Nephron progenitor cell (in vitro differentiated cells): ENCODE measurements around the gene CAPN14.

Experiments used
- DNase-seq: peaks from one replicate; pipeline ENCODE4 v3.0.0; 2021
- H3K27ac Mint-ChIP-seq: 2 replicates; pipeline ENCODE4 v1.8.0; 2021; ENCODE audit warnings: mild to moderate bottlenecking, moderate library complexity, mixed read lengths
- H3K27me3 Mint-ChIP-seq: 2 replicates; pipeline ENCODE4 v1.8.0; 2021; ENCODE audit warnings: mild to moderate bottlenecking, low read depth, mixed read lengths; ENCODE audit not compliant: poor library complexity
- H3K36me3 Mint-ChIP-seq: 2 replicates; pipeline ENCODE4 v1.8.0; 2021; ENCODE audit warnings: low read depth, mixed read lengths
- H3K4me1 Mint-ChIP-seq: 2 replicates; pipeline ENCODE4 v1.8.0; 2021; ENCODE audit warnings: mixed read lengths
- H3K4me3 Mint-ChIP-seq: 2 replicates; pipeline ENCODE4 v1.8.0; 2021; ENCODE audit warnings: mild to moderate bottlenecking, moderate library complexity, mixed read lengths
- H3K9me3 Mint-ChIP-seq: 2 replicates; pipeline ENCODE4 v1.8.0; 2021; ENCODE audit warnings: mild to moderate bottlenecking, moderate library complexity, mixed read lengths
- CTCF ChIP-seq: fragments of 200-600 bp; sonication (generic); IDR thresholded peaks from 2 replicates; pipeline ENCODE4 v1.5.0; 2021; ENCODE audit warnings: antibody characterized with exemption

Gene CAPN14

GRCh38 chr2:31136732-31137131 lies 80.6 kb downstream of the CAPN14 start:
- peak overlapping the region; percentile 80 for H3K4me3 Mint-ChIP-seq
- H3K27me3 Mint-ChIP-seq = peaks cover 87% of the 10 kb centered on the region
- TF ChIP-seq CTCF = no peak
- no peak overlapping the region for H3K27ac Mint-ChIP-seq
- peaks cover 6% of the 10 kb centered on the region for H3K4me1 Mint-ChIP-seq
- H3K9me3 Mint-ChIP-seq = no peaks in the 10 kb centered on the region
- H3K36me3 Mint-ChIP-seq = no peaks in the 10 kb centered on the region
- no peak for DNase-seq

GRCh38 chr2:31136000-31136399 lies 81.3 kb downstream of the CAPN14 start:
- no peak for DNase-seq
- peak overlapping the region; percentile 23 for H3K4me3 Mint-ChIP-seq
- H3K27ac Mint-ChIP-seq = no peak overlapping the region
- no peaks in the 10 kb centered on the region for H3K9me3 Mint-ChIP-seq
- no peak for TF ChIP-seq CTCF
- H3K27me3 Mint-ChIP-seq = peaks cover 83% of the 10 kb centered on the region
- no peaks in the 10 kb centered on the region for H3K36me3 Mint-ChIP-seq
- peaks cover 6% of the 10 kb centered on the region for H3K4me1 Mint-ChIP-seq

- Mint-ChIP-seq H3K9me3 (no peaks in the 10 kb centered on the region), H3K27ac (no peak overlapping the region), H3K27me3 (peaks cover 68% of the 10 kb centered on the region), H3K4me1 (peaks cover 19% of the 10 kb centered on the region), H3K4me3 (no peak overlapping the region), H3K36me3 (no peaks in the 10 kb centered on the region)
- DNase-seq = no peak
- no peak for TF ChIP-seq CTCF
Observed at GRCh38 chr2:31134480-31134879, 82.8 kb downstream of the CAPN14 start.

GRCh38 chr2:31132786-31133185 lies 84.5 kb downstream of the CAPN14 start:
- no peak overlapping the region for H3K27ac Mint-ChIP-seq
- no peak overlapping the region for H3K4me3 Mint-ChIP-seq
- no peaks in the 10 kb centered on the region for H3K36me3 Mint-ChIP-seq
- H3K9me3 Mint-ChIP-seq = no peaks in the 10 kb centered on the region
- no peak for DNase-seq
- no peak for TF ChIP-seq CTCF
- H3K27me3 Mint-ChIP-seq = peaks cover 51% of the 10 kb centered on the region
- peaks cover 23% of the 10 kb centered on the region for H3K4me1 Mint-ChIP-seq

- Mint-ChIP-seq H3K27ac (no peak overlapping the region), H3K4me3 (no peak overlapping the region), H3K9me3 (no peaks in the 10 kb centered on the region), H3K36me3 (no peaks in the 10 kb centered on the region), H3K4me1 (peaks cover 19% of the 10 kb centered on the region), H3K27me3 (peaks cover 44% of the 10 kb centered on the region)
- no peak for DNase-seq
- no peak for TF ChIP-seq CTCF
Observed at GRCh38 chr2:31131871-31132270, 85.4 kb downstream of the CAPN14 start.

- Mint-ChIP-seq H3K27me3 (peaks cover 23% of the 10 kb centered on the region), H3K4me3 (no peak overlapping the region), H3K27ac (no peak overlapping the region), H3K9me3 (no peaks in the 10 kb centered on the region), H3K36me3 (no peaks in the 10 kb centered on the region), H3K4me1 (peaks cover 16% of the 10 kb centered on the region)
- no peak for TF ChIP-seq CTCF
- no peak for DNase-seq
Observed at GRCh38 chr2:31129375-31130171, 87.7 kb downstream of the CAPN14 start.
